Activated CD4-positive, alpha-beta T cell treated with anti-CD3 and anti-CD28 coated beads, Interleukin-2, Interleukin-4, amounts not matched to agents 100 ng/mL and 50 ng/mL, durations not matched to agents 16 hours and 8 hours (primary cell): ENCODE results near the gene SLC13A5.

Experiments used
- DNase-seq: peaks from one replicate; pipeline ENCODE4 v3.0.0-alpha.2; 2020; ENCODE audit warnings: low spot score

SLC13A5 gene

GRCh38 chr17:6638046-6638908 lies 74.9 kb downstream of the SLC13A5 start:
- no peak for DNase-seq

- DNase-seq, result no peak
Measured at GRCh38 chr17:6637458-6637840, 75.7 kb downstream of the SLC13A5 start.

DNA sequence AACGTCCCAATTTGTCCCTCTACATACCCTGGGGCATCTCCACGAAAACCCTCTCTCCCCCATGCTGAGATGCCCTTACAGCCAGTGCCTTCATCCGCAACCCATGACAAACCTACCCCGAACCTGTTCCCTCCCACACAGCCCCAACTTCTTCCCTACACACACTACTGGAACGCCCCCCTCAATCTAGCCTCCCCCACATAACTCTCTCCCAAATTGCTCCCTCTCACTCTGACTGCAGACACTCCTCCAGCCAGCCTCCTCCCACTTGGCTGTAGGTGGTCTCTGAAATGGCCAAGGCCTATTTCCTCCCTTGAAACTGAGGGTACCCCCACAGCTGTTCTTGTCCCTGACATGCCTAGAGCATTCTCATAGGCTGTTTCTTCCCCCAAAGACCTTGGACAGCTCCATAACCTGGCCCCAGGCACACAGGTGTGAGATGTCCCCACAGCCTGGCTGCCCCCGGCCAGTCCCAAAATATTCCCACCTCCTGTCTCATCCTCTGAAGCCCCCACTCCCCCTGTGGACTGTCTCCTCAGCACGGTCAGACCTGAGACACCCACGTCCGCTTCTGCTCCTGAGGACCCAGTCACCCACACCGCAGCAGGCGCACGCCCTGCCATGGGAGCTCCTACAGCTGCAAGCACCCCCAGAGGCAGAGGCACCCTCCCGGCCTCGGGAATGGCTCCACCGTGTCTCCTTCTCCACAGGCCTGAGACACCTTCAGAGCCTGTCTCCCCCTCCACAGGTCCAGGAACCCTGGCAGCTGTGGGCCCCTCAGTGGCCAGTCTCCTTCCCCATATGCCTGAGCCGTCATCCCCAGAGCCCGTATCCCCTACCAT lies 76.3 kb downstream of the SLC13A5 start:
- no peak for DNase-seq

DNA sequence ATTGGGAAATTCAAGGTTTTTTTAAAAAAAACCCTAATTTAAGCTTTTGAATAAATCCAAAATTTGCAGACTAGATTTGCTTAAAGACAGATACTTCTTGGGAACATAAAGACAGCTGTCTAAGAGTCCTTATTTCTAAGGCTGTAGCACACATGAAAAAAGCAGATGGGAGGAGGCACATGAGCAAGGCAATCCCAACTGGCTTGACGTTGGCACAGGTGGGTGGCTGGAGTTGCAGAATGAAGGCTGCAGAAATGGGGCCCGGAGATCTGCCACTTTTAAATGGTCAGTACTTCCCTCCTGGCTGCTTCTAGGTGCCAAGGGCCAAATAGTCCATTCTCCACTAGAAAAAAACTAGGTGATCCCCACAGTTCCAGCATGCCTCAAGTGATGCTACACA lies 77.1 kb downstream of the SLC13A5 start:
- no peak for DNase-seq
